Activated naive CD4-positive, alpha-beta T cell treated with anti-CD3 and anti-CD28 coated beads for 36 hours (primary cell): ENCODE measurements around the gene KASH5. TPM values are rescaled to one million over a fixed set of nuclear protein-coding genes. Genes with fewer than 3 reads are reported as not detected.

Experiments
- CTCF ChIA-PET: fragments of 350-600 bp; sonication (Branson Sonifier 250); formaldehyde crosslinking; loops from one replicate; lab custom pipeline; 2021; ENCODE audit warnings: antibody characterized with exemption; lab: Charles Lee
- DNase-seq: peaks from one replicate; pipeline ENCODE4 v3.0.0-alpha.2; 2020
- H3K27ac Mint-ChIP-seq: one replicate; pipeline ENCODE4 v1.8.0; 2021; ENCODE audit warnings: mild to moderate bottlenecking, mixed read lengths
- H3K27me3 Mint-ChIP-seq: one replicate; pipeline ENCODE4 v1.8.0; 2021; ENCODE audit warnings: low read depth, mixed read lengths
- H3K36me3 Mint-ChIP-seq: one replicate; pipeline ENCODE4 v1.8.0; 2021; ENCODE audit warnings: low read depth, mixed read lengths
- H3K4me1 Mint-ChIP-seq: one replicate; pipeline ENCODE4 v1.8.0; 2021; ENCODE audit warnings: low read depth, mixed read lengths
- H3K4me3 Mint-ChIP-seq: one replicate; pipeline ENCODE4 v1.8.0; 2021; ENCODE audit warnings: mild to moderate bottlenecking, moderate library complexity, mixed read lengths
- H3K9me3 Mint-ChIP-seq: one replicate; pipeline ENCODE4 v1.8.0; 2021; ENCODE audit warnings: mixed read lengths
- intact Hi-C: fragments of 100-400 bp; cut with micrococcal nuclease; formaldehyde crosslinking; loops from one replicate; pipeline ENCODE4 v1.15.1; 2023
- total RNA-seq, 2 experiments: library from RNA; stranded (reverse); gene quantifications; one replicate each; pipeline ENCODE4 v1.2.3, GENCODE V29; 2021

KASH5 gene
- total RNA-seq, 2 experiments from 2014 or later, result 2.4 to 3.2 TPM

- intact Hi-C loops, result no loop called here
- DNase-seq, result no peak
- CTCF ChIA-PET, result interaction anchor here (1.6 kb wide), 1 partner anchor 17 kb away, joined by 4 read pairs; no protein-coding TSS in a partner anchor
- no peak overlapping the region for H3K27ac Mint-ChIP-seq
- peak overlapping the region; percentile 20 for H3K4me3 Mint-ChIP-seq
- H3K4me1 Mint-ChIP-seq, result peaks cover 53% of the 10 kb centered on the region
- peaks cover 88% of the 10 kb centered on the region for H3K27me3 Mint-ChIP-seq
- H3K9me3 Mint-ChIP-seq, result no peaks in the 10 kb centered on the region
- H3K36me3 Mint-ChIP-seq, result no peaks in the 10 kb centered on the region
Measured at GRCh38 chr19:49427855-49428546, 40.0 kb downstream of the KASH5 start.

- no peak for DNase-seq
- Mint-ChIP-seq H3K27ac (no peak overlapping the region), H3K27me3 (peaks cover 89% of the 10 kb centered on the region), H3K9me3 (no peaks in the 10 kb centered on the region), H3K4me3 (peak overlapping the region; percentile 20), H3K4me1 (peaks cover 51% of the 10 kb centered on the region), H3K36me3 (no peaks in the 10 kb centered on the region)
- intact Hi-C loops, result no loop called here
- CTCF ChIA-PET, result interaction anchor here (1.1 to 1.8 kb wide), 3 partner anchors 17 to 36 kb away, joined by 3 to 4 read pairs (median 4); no protein-coding TSS in a partner anchor
Measured at GRCh38 chr19:49428547-49429451, 40.8 kb downstream of the KASH5 start.

GRCh38 chr19:49430172-49430677 is 42.2 kb downstream of the KASH5 start:
- intact Hi-C loops, result loop anchor here (2.0 kb wide), 1 partner anchor 37 kb away; no protein-coding TSS in a partner anchor
- Mint-ChIP-seq H3K36me3 (no peaks in the 10 kb centered on the region), H3K4me1 (peaks cover 48% of the 10 kb centered on the region), H3K9me3 (no peaks in the 10 kb centered on the region), H3K4me3 (no peak overlapping the region), H3K27ac (no peak overlapping the region), H3K27me3 (peaks cover 90% of the 10 kb centered on the region)
- no peak for DNase-seq
- CTCF ChIA-PET, result interaction anchor here (0.6 to 1.8 kb wide), 4 partner anchors 25 to 40 kb away, joined by 3 to 4 read pairs (median 3); no protein-coding TSS in a partner anchor

DNA sequence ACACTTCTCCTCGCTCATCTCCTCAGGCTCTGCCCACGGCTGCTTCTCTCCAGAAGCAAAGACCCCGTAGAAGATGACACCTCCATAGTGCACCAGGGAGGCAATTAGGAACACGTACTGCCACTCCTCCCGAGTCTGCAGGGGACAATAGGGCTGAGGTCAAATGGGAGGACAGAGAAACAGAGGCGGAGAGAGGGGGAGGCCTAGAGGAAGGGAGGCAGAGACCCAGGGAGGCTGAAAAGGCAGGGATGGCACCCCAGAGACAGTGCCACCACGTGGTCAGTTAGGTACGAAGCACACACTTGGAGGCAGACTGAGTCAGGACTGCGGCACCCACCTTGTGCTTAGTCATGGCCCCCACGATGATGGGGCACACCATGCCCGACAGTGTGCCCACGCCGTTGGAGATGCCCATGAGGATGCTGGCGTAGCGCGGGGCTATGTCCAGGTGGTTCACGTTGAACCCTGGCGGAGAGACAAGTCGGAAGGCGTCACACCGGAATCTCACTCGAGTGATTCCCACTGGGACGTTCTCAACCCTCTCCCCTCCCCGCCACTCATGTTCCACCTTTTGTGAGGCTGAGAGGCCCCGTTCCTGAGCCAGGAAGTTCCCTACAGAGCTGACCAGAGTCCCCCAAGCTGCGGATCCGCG is 42.8 kb downstream of the KASH5 start:
- intact Hi-C loops, result loop anchor here (2.0 kb wide), 1 partner anchor 38 kb away; no protein-coding TSS in a partner anchor
- peaks cover 89% of the 10 kb centered on the region for H3K27me3 Mint-ChIP-seq
- CTCF ChIA-PET, result interaction anchor here (0.6 to 1.8 kb wide), 2 partner anchors 38 to 46 kb away, joined by 3 to 4 read pairs; no protein-coding TSS in a partner anchor
- H3K36me3 Mint-ChIP-seq, result no peaks in the 10 kb centered on the region
- H3K9me3 Mint-ChIP-seq, result no peaks in the 10 kb centered on the region
- peak; percentile 56 for DNase-seq
- no peak overlapping the region for H3K4me3 Mint-ChIP-seq
- no peak overlapping the region for H3K27ac Mint-ChIP-seq
- peaks cover 45% of the 10 kb centered on the region for H3K4me1 Mint-ChIP-seq

GRCh38 chr19:49431330-49431749 is 43.3 kb downstream of the KASH5 start:
- DNase-seq, result peak; percentile 24
- Mint-ChIP-seq H3K9me3 (no peaks in the 10 kb centered on the region), H3K36me3 (no peaks in the 10 kb centered on the region), H3K4me3 (no peak overlapping the region), H3K4me1 (peaks cover 40% of the 10 kb centered on the region), H3K27me3 (peaks cover 89% of the 10 kb centered on the region), H3K27ac (no peak overlapping the region)
- CTCF ChIA-PET, result interaction anchor here (0.6 kb wide), 1 partner anchor 45 kb away, joined by 3 read pairs; no protein-coding TSS in a partner anchor
- intact Hi-C loops, result loop anchor here (2.0 kb wide), 1 partner anchor 39 kb away; no protein-coding TSS in a partner anchor

DNA sequence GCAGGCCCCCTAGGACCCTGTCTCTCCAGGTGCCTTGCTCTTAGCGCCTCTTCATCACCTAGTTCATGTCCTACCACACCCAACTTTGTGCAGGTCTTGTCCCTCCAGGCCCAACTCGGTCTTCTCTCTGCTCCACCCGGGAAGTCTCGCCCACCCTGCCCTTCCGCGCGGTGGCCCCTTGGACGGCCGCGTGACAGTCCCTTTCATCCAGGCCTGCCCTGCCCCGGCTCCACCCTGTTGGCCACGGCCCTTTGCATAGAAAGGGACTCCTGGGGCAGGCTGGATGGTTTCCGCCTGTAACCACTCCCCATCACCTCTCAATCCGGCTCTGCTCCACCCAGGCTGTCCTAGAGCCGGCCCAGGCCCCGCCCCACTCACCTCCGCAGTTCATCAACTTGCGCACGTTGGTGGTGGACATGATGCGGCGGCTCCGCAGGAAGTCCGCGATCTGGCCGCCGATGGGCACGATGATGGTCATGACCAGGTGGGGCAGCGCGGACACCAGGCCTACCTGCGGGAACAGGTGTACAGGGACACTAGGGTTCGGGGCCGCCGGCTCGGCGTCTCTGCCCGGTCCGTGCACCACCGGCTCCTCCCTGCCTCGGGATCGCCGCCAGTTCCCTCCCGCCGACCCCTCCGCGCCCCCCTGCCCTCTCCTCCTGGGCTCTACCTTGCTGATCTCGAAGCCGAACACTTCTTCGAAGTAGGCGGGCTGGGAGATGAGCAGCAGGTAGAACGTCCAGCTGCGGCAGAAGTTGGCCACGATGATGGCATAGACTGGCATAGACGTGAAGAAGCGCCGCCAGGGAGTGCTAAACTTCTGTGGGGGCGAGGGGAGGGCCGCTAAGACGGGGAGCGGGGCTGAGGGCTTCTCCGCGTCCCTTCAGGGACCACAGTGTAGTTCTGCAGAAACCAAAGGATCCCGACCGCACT is 44.4 kb downstream of the KASH5 start:
- no peaks in the 10 kb centered on the region for H3K36me3 Mint-ChIP-seq
- intact Hi-C loops, result no loop called here
- CTCF ChIA-PET, result no interaction called here
- peaks cover 37% of the 10 kb centered on the region for H3K4me1 Mint-ChIP-seq
- H3K4me3 Mint-ChIP-seq, result no peak overlapping the region
- no peak overlapping the region for H3K27ac Mint-ChIP-seq
- DNase-seq, result peak; percentile 45
- no peaks in the 10 kb centered on the region for H3K9me3 Mint-ChIP-seq
- peaks cover 89% of the 10 kb centered on the region for H3K27me3 Mint-ChIP-seq

- peaks cover 91% of the 10 kb centered on the region for H3K27me3 Mint-ChIP-seq
- no peaks in the 10 kb centered on the region for H3K9me3 Mint-ChIP-seq
- peaks cover 29% of the 10 kb centered on the region for H3K4me1 Mint-ChIP-seq
- intact Hi-C loops, result no loop called here
- H3K27ac Mint-ChIP-seq, result no peak overlapping the region
- H3K4me3 Mint-ChIP-seq, result no peak overlapping the region
- CTCF ChIA-PET, result no interaction called here
- H3K36me3 Mint-ChIP-seq, result no peaks in the 10 kb centered on the region
- DNase-seq, result no peak
Measured at GRCh38 chr19:49433240-49433901, 45.3 kb downstream of the KASH5 start.

DNA sequence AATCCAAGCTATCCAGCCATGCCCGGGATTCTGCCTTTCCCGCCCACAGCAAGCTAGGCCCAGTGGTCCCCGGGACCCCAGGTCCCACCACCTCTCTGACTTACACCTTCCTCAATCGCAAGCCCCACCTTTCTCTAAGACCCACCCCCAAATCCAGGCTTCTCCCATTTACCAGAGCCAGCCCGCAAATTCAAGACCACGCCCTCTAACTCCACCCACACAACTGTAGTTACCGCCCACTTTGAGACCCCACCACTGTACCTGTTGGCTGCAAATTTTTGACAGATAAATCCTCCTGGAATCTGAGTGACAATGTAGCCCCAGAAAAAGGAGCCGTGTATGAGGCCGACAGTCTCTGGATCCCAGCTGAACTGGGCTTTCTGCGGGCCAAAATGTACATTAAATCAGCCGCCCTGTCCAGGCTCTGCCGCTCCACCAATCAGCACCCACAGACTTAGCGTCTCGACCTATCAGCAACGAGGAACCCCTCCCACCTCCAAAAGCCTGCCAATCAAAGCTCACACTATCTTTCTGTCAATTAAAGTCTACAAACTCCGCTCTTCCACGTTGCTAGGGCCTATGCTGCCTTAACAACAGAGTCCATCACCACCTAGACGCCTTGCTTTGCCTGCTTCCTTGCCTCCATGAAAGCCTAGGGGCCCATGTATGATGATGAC is 47.0 kb downstream of the KASH5 start:
- Mint-ChIP-seq H3K27ac (no peak overlapping the region), H3K4me1 (peaks cover 23% of the 10 kb centered on the region), H3K27me3 (peaks cover 93% of the 10 kb centered on the region), H3K9me3 (no peaks in the 10 kb centered on the region), H3K36me3 (no peaks in the 10 kb centered on the region), H3K4me3 (no peak overlapping the region)
- CTCF ChIA-PET, result interaction anchor here (0.5 to 1.7 kb wide), 7 partner anchors 8 to 43 kb away, joined by 3 to 6 read pairs (median 3); no protein-coding TSS in a partner anchor
- no peak for DNase-seq
- intact Hi-C loops, result no loop called here

DNA sequence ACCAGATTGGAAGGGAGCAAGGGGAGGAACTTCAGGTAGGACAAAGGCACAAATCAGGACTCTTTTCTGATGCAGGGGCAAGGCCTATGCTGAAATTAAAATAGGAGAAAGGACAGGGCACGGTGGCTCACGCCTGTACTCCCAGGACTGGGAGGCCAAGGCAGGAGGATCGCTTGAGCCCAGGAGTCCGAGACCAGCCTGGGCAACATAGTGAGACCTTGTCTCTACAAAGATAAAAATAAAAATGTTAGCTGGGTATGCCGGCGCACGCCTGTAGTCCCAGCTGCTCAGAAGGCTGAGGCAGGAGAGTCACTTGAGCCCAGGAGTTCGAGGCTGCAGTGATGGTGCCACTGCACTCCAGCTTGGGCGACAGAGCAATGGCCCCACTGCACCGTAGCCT is 47.6 kb downstream of the KASH5 start:
- intact Hi-C loops, result no loop called here
- CTCF ChIA-PET, result interaction anchor here (0.7 to 1.7 kb wide), 5 partner anchors 9 to 44 kb away, joined by 3 to 6 read pairs (median 3); no protein-coding TSS in a partner anchor
- Mint-ChIP-seq H3K27me3 (peaks cover 94% of the 10 kb centered on the region), H3K36me3 (no peaks in the 10 kb centered on the region), H3K27ac (no peak overlapping the region), H3K9me3 (no peaks in the 10 kb centered on the region), H3K4me1 (peaks cover 23% of the 10 kb centered on the region), H3K4me3 (no peak overlapping the region)
- no peak for DNase-seq

- Mint-ChIP-seq H3K27me3 (peaks cover 91% of the 10 kb centered on the region), H3K36me3 (no peaks in the 10 kb centered on the region), H3K27ac (no peak overlapping the region), H3K9me3 (no peaks in the 10 kb centered on the region), H3K4me1 (peaks cover 24% of the 10 kb centered on the region), H3K4me3 (peak overlapping the region; percentile 1)
- CTCF ChIA-PET, result interaction anchor here (1.4 to 1.7 kb wide), 3 partner anchors 9 to 45 kb away, joined by 3 to 6 read pairs (median 3); no protein-coding TSS in a partner anchor
- peak; percentile 70 for DNase-seq
- intact Hi-C loops, result no loop called here
Measured at GRCh38 chr19:49436381-49437017, 48.5 kb downstream of the KASH5 start.
